ENCODE data around the gene LONP2. TPM values are rescaled to one million over a fixed set of nuclear protein-coding genes. Genes with fewer than 3 reads are reported as not detected.

Gene LONP2
- total and polyA plus RNA-seq, 9 of the 15 experiments (the other 6 are each of a cell fraction or from before 2014, with no cell fraction given), result 8.1 to 41.2 (median 25.6) TPM

- TF ChIP-seq MBD1 (CRISPR knock-in tag; IDR thresholded peaks at IDR 0.05) (no peak), TAF15 (IDR thresholded peaks at IDR 0.05; ENCODE audit: low read depth, low read length) (no peak), RBM15 (IDR thresholded peaks at IDR 0.05; ENCODE audit: insufficient read depth, low read length) (no peak), CTBP1 (IDR thresholded peaks at IDR 0.05; ENCODE audit: borderline replicate concordance) (no peak), MAZ (CRISPR knock-in tag; conservative IDR thresholded peaks at IDR 0.05 in 1 of 2, IDR thresholded peaks at IDR 0.05 in 1 of 2) (no peak)
Observed at GRCh38 chr16:48358419-48358818, 114.3 kb downstream of the LONP2 start (continued).

- ATAC-seq (no peak), DNase-seq (ENCODE audit: extremely low read depth in 1 of 4, low spot score in 3 of 4) (no peak), FAIRE-seq (no peak)
- Histone ChIP-seq H3K27ac (ENCODE audit: extremely low read depth, low read depth, low read length) (no peak overlapping the region), H3K27me3 (ENCODE audit: control insufficient read depth in 2 of 2, insufficient read depth in 2 of 2, low read length in 2 of 2) (no peaks in the 10 kb centered on the region), H2AFZ (ENCODE audit: low read depth, low read length) (no peak overlapping the region), H3K4me3 (no peak overlapping the region), H3K9me3 (replicated peaks; ENCODE audit: control insufficient read depth, insufficient read depth, low read depth, low read length) (no peaks in the 10 kb centered on the region), H3K36me3 (ENCODE audit: control insufficient read depth, insufficient read depth, low read length) (peaks cover 47% of the 10 kb centered on the region), H3K79me2 (ENCODE audit: control insufficient read depth, insufficient read depth, low read length) (peaks cover 80% of the 10 kb centered on the region), H3K9me1 (ENCODE audit: control insufficient read depth, insufficient read depth, low read length) (no peaks in the 10 kb centered on the region), H3K9ac (ENCODE audit: insufficient read depth in 1 of 2, low read depth in 2 of 2, low read length in 2 of 2) (no peak overlapping the region), H3K4me2 (ENCODE audit: insufficient read depth, low read length) (no peak overlapping the region), H3K4me1 (replicated peaks in 1 of 2; ENCODE audit: control insufficient read depth in 2 of 2, insufficient read depth in 2 of 2, low read length in 2 of 2) (peaks cover 3 to 19% of the 10 kb centered on the region in 2 experiments; a peak in 4 of 5 replicates), H4K20me1 (replicated peaks; ENCODE audit: control insufficient read depth, insufficient read depth, low read length) (peaks cover 6% of the 10 kb centered on the region; the same call in 1 of the 2 replicates)
- intact Hi-C loops (cut with micrococcal nuclease), result no loop called here
- CTCF ChIA-PET (ENCODE audit: low intra/inter-chr PET ratio), result no interaction called here
- in situ Hi-C loops (cut with MboI), result no loop called here
- 97% methylated on average over 2 of the region's 2 CpGs for WGBS (ENCODE audit: insufficient coverage, low coverage, missing lambda C conversion rate)
- POLR2A ChIA-PET, result interaction anchor here (0.7 to 1.0 kb wide), 3 partner anchors 9 to 246 kb away, joined by 3 read pairs; no protein-coding TSS in a partner anchor
- no TSS peak for BruUV-seq (replicated peaks)
- TF ChIP-seq CAMTA2 (CRISPR knock-in tag; conservative IDR thresholded peaks at IDR 0.05) (no peak), BMI1 (IDR thresholded peaks at IDR 0.05; ENCODE audit: low read length) (no peak), GTF2A2 (tag; IDR thresholded peaks at IDR 0.05) (no peak), ZNF384 (IDR thresholded peaks at IDR 0.05; ENCODE audit: low read depth, low read length) (no peak), EGR1 (conservative IDR thresholded peaks at IDR 0.05) (no peak), HNRNPH1 (optimal IDR thresholded peaks at IDR 0.05; ENCODE audit: low read depth, low read length) (no peak)
Observed at GRCh38 chr16:48359983-48360382, 115.9 kb downstream of the LONP2 start.
